Endodermal cell (in vitro differentiated cells): ENCODE results near the gene DAW1. TPM values are rescaled to one million over a fixed set of nuclear protein-coding genes. Genes with fewer than 3 reads are reported as not detected.

ENCODE experiments used
- DNase-seq: peaks from one replicate; pipeline ENCODE4 v3.0.0-alpha.2; 2017
- H3K27ac ChIP-seq: 2 replicates; pipeline ENCODE4 v1.5.1; 2013; ENCODE audit warnings: mild to moderate bottlenecking, low read depth, low read length, moderate library complexity
- H3K27me3 ChIP-seq: 2 replicates; pipeline ENCODE4 v1.6.1; 2013; ENCODE audit warnings: mild to moderate bottlenecking, low read length, moderate library complexity; ENCODE audit not compliant: insufficient read depth, control insufficient read depth, poor library complexity, severe bottlenecking
- H3K36me3 ChIP-seq: 2 replicates; pipeline ENCODE4 v1.7.0; 2013; ENCODE audit warnings: mild to moderate bottlenecking, low read length, moderate library complexity; ENCODE audit not compliant: control insufficient read depth, insufficient read depth
- H3K4me1 ChIP-seq: one replicate; pipeline ENCODE4 v1.7.0; 2013; ENCODE audit warnings: low read length; ENCODE audit not compliant: control insufficient read depth, insufficient read depth
- H3K4me3 ChIP-seq: 2 replicates; pipeline ENCODE4 v1.5.1; 2013; ENCODE audit warnings: mild to moderate bottlenecking, low read length, moderate library complexity
- H3K9ac ChIP-seq: 2 replicates; pipeline ENCODE4 v1.6.1; 2013; ENCODE audit warnings: mild to moderate bottlenecking, low read length, moderate library complexity; ENCODE audit not compliant: poor library complexity, severe bottlenecking; ENCODE audit errors: extremely low read depth
- H3K9me3 ChIP-seq: 2 replicates; pipeline ENCODE4 v1.6.1; 2013; ENCODE audit warnings: mild to moderate bottlenecking, low read length, moderate library complexity; ENCODE audit not compliant: control insufficient read depth
- H3K27ac Mint-ChIP-seq: 2 replicates; pipeline ENCODE4 v1.8.0; 2020; ENCODE audit warnings: mixed read lengths
- H3K27me3 Mint-ChIP-seq: 2 replicates; pipeline ENCODE4 v1.8.0; 2021; ENCODE audit warnings: mild to moderate bottlenecking, mixed read lengths; ENCODE audit not compliant: insufficient read depth
- H3K36me3 Mint-ChIP-seq: 2 replicates; pipeline ENCODE4 v1.8.0; 2020; ENCODE audit warnings: low read depth, mixed read lengths
- H3K4me1 Mint-ChIP-seq: 2 replicates; pipeline ENCODE4 v1.8.0; 2020; ENCODE audit warnings: mixed read lengths
- H3K4me3 Mint-ChIP-seq: 2 replicates; pipeline ENCODE4 v1.8.0; 2020; ENCODE audit warnings: mild to moderate bottlenecking, moderate library complexity, mixed read lengths
- H3K9me3 Mint-ChIP-seq: 2 replicates; pipeline ENCODE4 v1.8.0; 2020; ENCODE audit warnings: mild to moderate bottlenecking, mixed read lengths
- WGBS, 2 experiments: methylation state at CpG; one replicate each; pipeline versions ENCODE4 v1.1.5 to v1.1.7; 2013; ENCODE audit warnings: missing lambda C conversion rate in 2 of 2, mixed read lengths in 1 of 2; ENCODE audit not compliant: insufficient coverage in 1 of 2, insufficient read length in 1 of 2; 5-methylcytosine and 5-hydroxymethylcytosine counted together
- total RNA-seq, 2 donors: library from RNA; stranded (reverse); fragmentation: NEBNext Ultra II Directional in 1 of 2; extraction: Animal tissue kit (Norgen Biotek cat#: 25700) in 1 of 2; gene quantifications; 2 replicates in 1 of 2; 3 replicates in 1 of 2; pipeline ENCODE4 v1.2.1, GENCODE V29; 2021
- TF ChIP-seq, protein P1 (sequence below): fragments of 200-600 bp; sonication (generic); conservative IDR thresholded peaks from 2 replicates; pipeline ENCODE4 v1.5.0; 2021; ENCODE audit warnings: antibody characterized with exemption, mild to moderate bottlenecking

DAW1 gene
- total RNA-seq, 2 donors from 2014 or later = 0.27 TPM; not detected in 1

DNA sequence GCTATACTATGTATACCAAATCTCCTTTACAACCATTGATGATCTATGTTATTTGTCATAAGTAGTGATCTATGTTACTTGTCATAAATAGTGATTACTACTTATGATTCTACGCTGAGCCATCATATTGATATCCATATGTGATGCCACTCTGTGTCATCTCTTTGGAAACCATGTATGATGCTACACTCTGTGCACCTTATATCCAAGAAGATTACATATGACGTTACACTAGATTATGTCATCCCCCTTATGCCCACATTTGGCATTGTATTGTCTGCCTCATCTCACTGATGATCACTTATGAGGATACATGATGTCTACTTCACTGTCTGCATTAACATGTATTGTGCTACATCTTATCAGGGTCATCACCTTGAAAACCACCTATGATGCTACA is 42.9 kb downstream of the DAW1 start:
- DNase-seq = no peak
- Mint-ChIP-seq H3K9me3 (no peaks in the 10 kb centered on the region), H3K36me3 (no peaks in the 10 kb centered on the region), H3K4me1 (no peaks in the 10 kb centered on the region), H3K27ac (no peak overlapping the region), H3K4me3 (no peak overlapping the region), H3K27me3 (no peaks in the 10 kb centered on the region)
- no peak overlapping the region for H3K9ac ChIP-seq
- H3K36me3 ChIP-seq = no peaks in the 10 kb centered on the region
- H3K27me3 ChIP-seq = no peaks in the 10 kb centered on the region
- 69 to 75% methylated on average over 2 of the region's 2 CpGs for WGBS, 2 experiments
- H3K4me3 ChIP-seq = no peak overlapping the region
- H3K9me3 ChIP-seq = no peaks in the 10 kb centered on the region
- H3K27ac ChIP-seq = no peak overlapping the region
- TF ChIP-seq, protein P1, sequence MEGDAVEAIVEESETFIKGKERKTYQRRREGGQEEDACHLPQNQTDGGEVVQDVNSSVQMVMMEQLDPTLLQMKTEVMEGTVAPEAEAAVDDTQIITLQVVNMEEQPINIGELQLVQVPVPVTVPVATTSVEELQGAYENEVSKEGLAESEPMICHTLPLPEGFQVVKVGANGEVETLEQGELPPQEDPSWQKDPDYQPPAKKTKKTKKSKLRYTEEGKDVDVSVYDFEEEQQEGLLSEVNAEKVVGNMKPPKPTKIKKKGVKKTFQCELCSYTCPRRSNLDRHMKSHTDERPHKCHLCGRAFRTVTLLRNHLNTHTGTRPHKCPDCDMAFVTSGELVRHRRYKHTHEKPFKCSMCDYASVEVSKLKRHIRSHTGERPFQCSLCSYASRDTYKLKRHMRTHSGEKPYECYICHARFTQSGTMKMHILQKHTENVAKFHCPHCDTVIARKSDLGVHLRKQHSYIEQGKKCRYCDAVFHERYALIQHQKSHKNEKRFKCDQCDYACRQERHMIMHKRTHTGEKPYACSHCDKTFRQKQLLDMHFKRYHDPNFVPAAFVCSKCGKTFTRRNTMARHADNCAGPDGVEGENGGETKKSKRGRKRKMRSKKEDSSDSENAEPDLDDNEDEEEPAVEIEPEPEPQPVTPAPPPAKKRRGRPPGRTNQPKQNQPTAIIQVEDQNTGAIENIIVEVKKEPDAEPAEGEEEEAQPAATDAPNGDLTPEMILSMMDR = no peak
- H3K4me1 ChIP-seq = no peaks in the 10 kb centered on the region

DNA sequence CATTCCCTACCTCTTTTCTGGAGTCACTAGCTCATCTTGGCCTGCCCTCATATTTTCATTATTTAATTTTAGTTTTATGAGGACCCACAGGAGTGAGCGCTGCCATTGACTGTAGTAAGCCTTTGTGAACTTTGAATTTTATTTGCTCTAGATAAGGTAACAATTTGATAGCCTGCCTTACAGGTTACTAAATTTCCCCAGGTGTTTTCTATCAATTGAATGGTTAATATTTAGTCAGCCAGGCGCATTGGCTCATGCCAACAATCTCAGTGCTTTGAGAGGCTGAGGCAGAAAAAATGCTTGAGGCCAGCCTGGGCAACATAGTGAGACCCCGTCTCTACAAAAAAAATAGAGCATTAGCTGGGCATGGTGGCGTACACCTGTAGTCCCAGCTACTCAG is 50.2 kb downstream of the DAW1 start:
- no peak for DNase-seq
- Mint-ChIP-seq H3K4me3 (no peak overlapping the region), H3K9me3 (no peaks in the 10 kb centered on the region), H3K27me3 (no peaks in the 10 kb centered on the region), H3K27ac (no peak overlapping the region), H3K4me1 (no peaks in the 10 kb centered on the region), H3K36me3 (no peaks in the 10 kb centered on the region)
- Histone ChIP-seq H3K9me3 (peaks cover 2% of the 10 kb centered on the region), H3K4me1 (no peaks in the 10 kb centered on the region), H3K4me3 (no peak overlapping the region), H3K9ac (no peak overlapping the region), H3K27me3 (no peaks in the 10 kb centered on the region), H3K36me3 (no peaks in the 10 kb centered on the region), H3K27ac (no peak overlapping the region)
- 85 to 94% methylated on average over 3 to 4 of the region's 4 CpGs for WGBS, 2 experiments
- TF ChIP-seq, protein P1 = no peak

DNA sequence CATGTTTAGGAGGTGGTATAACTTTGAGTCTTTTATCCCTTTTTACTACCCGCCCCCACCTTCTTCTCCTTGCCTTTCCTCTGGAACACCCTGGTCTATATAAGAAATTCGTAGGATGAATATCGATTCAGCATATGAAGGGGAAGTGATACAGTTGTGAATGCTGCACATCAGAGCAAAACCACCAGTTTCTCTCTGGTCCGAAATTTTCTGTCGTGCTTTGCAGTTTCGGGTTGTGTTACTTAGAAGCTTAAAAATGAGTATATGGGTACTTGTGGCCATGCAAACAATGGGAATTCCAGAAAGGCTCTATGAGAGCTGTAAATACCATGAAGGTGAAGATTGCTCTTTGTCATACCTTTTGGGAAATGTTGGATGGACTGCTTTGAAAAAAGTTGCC is 60.6 kb downstream of the DAW1 start:
- Mint-ChIP-seq H3K4me1 (peaks cover 3% of the 10 kb centered on the region), H3K4me3 (no peak overlapping the region), H3K9me3 (no peaks in the 10 kb centered on the region), H3K27me3 (peaks cover 3% of the 10 kb centered on the region), H3K36me3 (no peaks in the 10 kb centered on the region), H3K27ac (no peak overlapping the region)
- 90 to 96% methylated on average over 3 to 6 of the region's 6 CpGs for WGBS, 2 experiments
- Histone ChIP-seq H3K4me3 (no peak overlapping the region), H3K9ac (no peak overlapping the region), H3K9me3 (peaks cover 8% of the 10 kb centered on the region), H3K27me3 (no peaks in the 10 kb centered on the region), H3K4me1 (no peaks in the 10 kb centered on the region), H3K27ac (no peak overlapping the region), H3K36me3 (no peaks in the 10 kb centered on the region)
- DNase-seq = no peak
- TF ChIP-seq, protein P1 = no peak
